ENCODE results near the gene ZSWIM1.

GRCh38 chr20:45908084-45908483 is 27.1 kb downstream of the ZSWIM1 start:
- TF ChIP-seq NFIC (IDR thresholded peaks at IDR 0.05) (no peak), CREB1 (IDR thresholded peaks at IDR 0.05; ENCODE audit: low read depth) (no peak), TAF1 (IDR thresholded peaks at IDR 0.05; ENCODE audit: low read depth) (no peak), RAD21 (IDR thresholded peaks at IDR 0.05; ENCODE audit: low read depth) (no peak), YY1 (IDR thresholded peaks at IDR 0.05; ENCODE audit: low read depth) (no peak), EP300 (IDR thresholded peaks at IDR 0.05; ENCODE audit: borderline replicate concordance) (no peak), TEAD4 (IDR thresholded peaks at IDR 0.05) (no peak), EGR1 (IDR thresholded peaks at IDR 0.05) (no peak), CEBPB (IDR thresholded peaks at IDR 0.05) (no peak)
- TF ChIP-seq, protein P1, sequence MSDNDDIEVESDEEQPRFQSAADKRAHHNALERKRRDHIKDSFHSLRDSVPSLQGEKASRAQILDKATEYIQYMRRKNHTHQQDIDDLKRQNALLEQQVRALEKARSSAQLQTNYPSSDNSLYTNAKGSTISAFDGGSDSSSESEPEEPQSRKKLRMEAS (IDR thresholded peaks at IDR 0.05) = no peak
- TF ChIP-seq, protein P2, sequence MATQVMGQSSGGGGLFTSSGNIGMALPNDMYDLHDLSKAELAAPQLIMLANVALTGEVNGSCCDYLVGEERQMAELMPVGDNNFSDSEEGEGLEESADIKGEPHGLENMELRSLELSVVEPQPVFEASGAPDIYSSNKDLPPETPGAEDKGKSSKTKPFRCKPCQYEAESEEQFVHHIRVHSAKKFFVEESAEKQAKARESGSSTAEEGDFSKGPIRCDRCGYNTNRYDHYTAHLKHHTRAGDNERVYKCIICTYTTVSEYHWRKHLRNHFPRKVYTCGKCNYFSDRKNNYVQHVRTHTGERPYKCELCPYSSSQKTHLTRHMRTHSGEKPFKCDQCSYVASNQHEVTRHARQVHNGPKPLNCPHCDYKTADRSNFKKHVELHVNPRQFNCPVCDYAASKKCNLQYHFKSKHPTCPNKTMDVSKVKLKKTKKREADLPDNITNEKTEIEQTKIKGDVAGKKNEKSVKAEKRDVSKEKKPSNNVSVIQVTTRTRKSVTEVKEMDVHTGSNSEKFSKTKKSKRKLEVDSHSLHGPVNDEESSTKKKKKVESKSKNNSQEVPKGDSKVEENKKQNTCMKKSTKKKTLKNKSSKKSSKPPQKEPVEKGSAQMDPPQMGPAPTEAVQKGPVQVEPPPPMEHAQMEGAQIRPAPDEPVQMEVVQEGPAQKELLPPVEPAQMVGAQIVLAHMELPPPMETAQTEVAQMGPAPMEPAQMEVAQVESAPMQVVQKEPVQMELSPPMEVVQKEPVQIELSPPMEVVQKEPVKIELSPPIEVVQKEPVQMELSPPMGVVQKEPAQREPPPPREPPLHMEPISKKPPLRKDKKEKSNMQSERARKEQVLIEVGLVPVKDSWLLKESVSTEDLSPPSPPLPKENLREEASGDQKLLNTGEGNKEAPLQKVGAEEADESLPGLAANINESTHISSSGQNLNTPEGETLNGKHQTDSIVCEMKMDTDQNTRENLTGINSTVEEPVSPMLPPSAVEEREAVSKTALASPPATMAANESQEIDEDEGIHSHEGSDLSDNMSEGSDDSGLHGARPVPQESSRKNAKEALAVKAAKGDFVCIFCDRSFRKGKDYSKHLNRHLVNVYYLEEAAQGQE (IDR thresholded peaks at IDR 0.05; ENCODE audit: low read depth) = no peak
- TF ChIP-seq, protein P3, sequence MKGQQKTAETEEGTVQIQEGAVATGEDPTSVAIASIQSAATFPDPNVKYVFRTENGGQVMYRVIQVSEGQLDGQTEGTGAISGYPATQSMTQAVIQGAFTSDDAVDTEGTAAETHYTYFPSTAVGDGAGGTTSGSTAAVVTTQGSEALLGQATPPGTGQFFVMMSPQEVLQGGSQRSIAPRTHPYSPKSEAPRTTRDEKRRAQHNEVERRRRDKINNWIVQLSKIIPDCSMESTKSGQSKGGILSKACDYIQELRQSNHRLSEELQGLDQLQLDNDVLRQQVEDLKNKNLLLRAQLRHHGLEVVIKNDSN (IDR thresholded peaks at IDR 0.05) = no peak
